AG04449 (cell line): ENCODE results near the gene KCNAB1.

Experiments
- CTCF ChIA-PET: fragments of 350-600 bp; formaldehyde crosslinking; extraction: SDS; loops from one replicate; lab custom pipeline; 2021; ENCODE audit warnings: antibody characterized with exemption; lab: Yijun Ruan, JAX
- POLR2A ChIA-PET: fragments of 400-600, 350-600 bp; formaldehyde crosslinking; extraction: SDS; loops from one replicate; lab custom pipeline; 2020; ENCODE audit warnings: antibody characterized with exemption, inconsistent platforms; lab: Yijun Ruan, JAX
- DNase-seq: peaks from one replicate; pipeline ENCODE4 v3.0.0-alpha.2; 2010; ENCODE audit warnings: low read depth, low spot score
- H3K4me3 ChIP-seq: 2 replicates; pipeline ENCODE4 v1.5.1; 2011; ENCODE audit warnings: low read depth, mild to moderate bottlenecking, control low read depth, low read length
- CTCF ChIP-seq: IDR thresholded peaks from one replicate; pipeline ENCODE4 v1.5.1; 2011; ENCODE audit warnings: mild to moderate bottlenecking, moderate library complexity, low read length, control low read depth, inconsistent platforms; ENCODE audit not compliant: insufficient read depth; ENCODE audit errors: missing control alignments

The KCNAB1 gene

GRCh38 chr3:156291272-156292123 lies 171.1 kb downstream of the KCNAB1 start:
- ChIA-PET POLR2A (no interaction called here), CTCF (interaction anchor here (1.0 to 1.3 kb wide), 3 partner anchors 11 to 218 kb away, joined by 3 to 5 read pairs (median 4); no protein-coding TSS in a partner anchor)
- H3K4me3 ChIP-seq: peak overlapping the region; percentile 45
- TF ChIP-seq CTCF: no peak
- no peak for DNase-seq

DNA sequence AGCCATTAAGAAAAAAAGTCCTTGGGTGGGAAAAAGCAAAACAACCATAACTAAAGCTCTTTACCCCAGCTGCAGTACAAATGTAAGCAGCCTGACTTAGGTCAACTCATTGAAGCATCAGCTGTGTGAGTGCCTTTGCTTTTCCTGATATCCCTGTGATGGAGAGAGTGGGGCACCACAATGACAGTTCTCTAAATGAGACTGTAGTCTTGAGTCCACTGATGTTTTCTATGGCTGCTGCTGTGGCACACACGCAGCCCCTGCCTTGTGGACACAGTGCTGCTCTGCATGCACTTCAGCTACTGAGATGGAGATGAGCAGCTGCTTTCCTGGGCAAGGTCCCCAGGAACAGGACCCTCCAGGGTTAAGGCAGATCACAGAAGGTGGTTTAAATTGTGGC lies 173.2 kb downstream of the KCNAB1 start:
- no peak overlapping the region for H3K4me3 ChIP-seq
- POLR2A ChIA-PET: no interaction called here
- TF ChIP-seq CTCF: no peak
- DNase-seq: no peak
- CTCF ChIA-PET: interaction anchor here (1.2 to 1.6 kb wide), 4 partner anchors 24 to 181 kb away, joined by 3 to 4 read pairs (median 3); no protein-coding TSS in a partner anchor

DNA sequence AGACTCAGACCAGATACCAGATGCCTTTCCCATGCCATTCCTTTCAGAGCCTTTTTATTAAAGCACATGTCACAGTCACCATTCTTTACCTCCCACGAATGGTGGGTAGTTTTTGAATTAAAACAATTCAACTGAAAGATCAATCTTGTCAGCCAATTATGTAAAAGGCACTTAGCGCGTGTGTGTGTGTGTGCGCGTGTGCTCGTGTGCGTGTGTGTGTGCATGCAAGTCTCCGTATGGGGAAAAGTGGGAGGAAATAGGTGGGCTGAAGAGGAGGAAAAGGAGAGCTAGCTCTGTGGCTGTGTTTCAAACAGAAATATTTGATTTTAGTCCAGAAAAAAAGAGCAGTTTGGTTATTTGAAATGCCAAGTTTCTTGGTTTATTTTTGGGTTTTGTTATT lies 177.2 kb downstream of the KCNAB1 start:
- TF ChIP-seq CTCF: no peak
- ChIA-PET CTCF (no interaction called here), POLR2A (no interaction called here)
- DNase-seq: no peak
- H3K4me3 ChIP-seq: no peak overlapping the region

GRCh38 chr3:156298014-156298413 lies 177.6 kb downstream of the KCNAB1 start:
- no peak for DNase-seq
- POLR2A ChIA-PET: no interaction called here
- TF ChIP-seq CTCF: no peak
- CTCF ChIA-PET: no interaction called here
- H3K4me3 ChIP-seq: no peak overlapping the region

- CTCF ChIA-PET: no interaction called here
- H3K4me3 ChIP-seq: no peak overlapping the region
- TF ChIP-seq CTCF: no peak
Observed at GRCh38 chr3:156298938-156299337, 178.6 kb downstream of the KCNAB1 start.

DNA sequence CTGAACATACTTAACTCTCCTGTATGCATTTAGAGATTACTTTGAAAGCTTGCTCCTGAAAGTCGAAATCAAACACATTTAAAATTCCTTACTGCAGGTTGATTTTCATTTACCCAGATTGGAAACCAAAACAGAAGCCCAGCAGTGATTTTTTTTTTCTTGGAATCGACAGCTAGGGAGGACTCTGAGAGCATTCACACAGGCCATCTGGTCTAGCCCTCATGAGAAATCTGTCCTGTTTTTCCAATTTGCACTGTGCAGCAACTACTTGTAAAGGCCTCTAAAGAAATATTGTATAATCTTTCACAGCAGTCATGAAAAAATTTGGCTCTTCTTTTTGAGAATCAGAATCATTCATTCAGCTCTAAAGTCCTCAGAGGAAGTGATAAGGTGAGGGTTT lies 179.2 kb downstream of the KCNAB1 start:
- CTCF ChIA-PET: no interaction called here
- no peak for DNase-seq
- TF ChIP-seq CTCF: no peak
- POLR2A ChIA-PET: no interaction called here
- no peak overlapping the region for H3K4me3 ChIP-seq

More at GRCh38 chr3:156298938-156299337, 178.6 kb downstream of the KCNAB1 start:
- no peak for DNase-seq
- POLR2A ChIA-PET: no interaction called here
